Dermis microvascular lymphatic vessel endothelial cell (primary cell): ENCODE measurements around the gene EIF2S2. TPM values are rescaled to one million over a fixed set of nuclear protein-coding genes. Genes with fewer than 3 reads are reported as not detected.
A peak's percentile ranks its signal among the peaks of the same experiment; 100 is the strongest.

Experiments used
- DNase-seq, 2 donors: peaks; one replicate each; pipeline versions ENCODE4 v3.0.0 to v3.0.0-alpha.2; 2010; ENCODE audit warnings: low read depth in 2 of 2
- total RNA-seq: library from RNA; depleted of rRNA; stranded (reverse); fragments of >200 nt; gene quantifications from 2 replicates; pipeline ENCODE4 v1.2.1, GENCODE V29; 2014

Gene EIF2S2
- total RNA-seq, 1 donor from 2014 or later: 61.9 TPM

GRCh38 chr20:34122274-34122980 is 10.4 kb upstream of the EIF2S2 start:
- no peak for DNase-seq

- DNase-seq: no peak
Measured at GRCh38 chr20:34120213-34120612, 8.2 kb upstream of the EIF2S2 start.

- no peak for DNase-seq
Measured at GRCh38 chr20:34115232-34115631, 3.2 kb upstream of the EIF2S2 start.

- no peak for DNase-seq
Measured at GRCh38 chr20:34114809-34115208, 2.8 kb upstream of the EIF2S2 start.

- DNase-seq: peak in 1 of 2 donors; percentile 59
Measured at GRCh38 chr20:34112600-34113101, 608 bp upstream of the EIF2S2 start.

- DNase-seq: peak; percentile 9 to 57
Measured at GRCh38 chr20:34110745-34111641, 1.1 kb downstream of the EIF2S2 start.

GRCh38 chr20:34110025-34110744 is 1.9 kb downstream of the EIF2S2 start:
- no peak for DNase-seq

GRCh38 chr20:34109442-34109841 is 2.6 kb downstream of the EIF2S2 start:
- no peak for DNase-seq

GRCh38 chr20:34108616-34109174 is 3.3 kb downstream of the EIF2S2 start:
- DNase-seq: no peak

GRCh38 chr20:34105978-34106675 is 5.9 kb downstream of the EIF2S2 start:
- DNase-seq: no peak

- DNase-seq: no peak
Measured at GRCh38 chr20:34104059-34104458, 8.0 kb downstream of the EIF2S2 start.

GRCh38 chr20:34102342-34102741 is 9.7 kb downstream of the EIF2S2 start:
- DNase-seq: no peak

- no peak for DNase-seq
Measured at GRCh38 chr20:34100576-34100975, 11.5 kb downstream of the EIF2S2 start.

- DNase-seq: no peak
Measured at GRCh38 chr20:34099675-34100074, 12.4 kb downstream of the EIF2S2 start.

- no peak for DNase-seq
Measured at GRCh38 chr20:34098570-34098969, 13.5 kb downstream of the EIF2S2 start.

- no peak for DNase-seq
Measured at GRCh38 chr20:34096699-34097444, 15.2 kb downstream of the EIF2S2 start.

GRCh38 chr20:34095825-34096224 is 16.2 kb downstream of the EIF2S2 start:
- no peak for DNase-seq

GRCh38 chr20:34093895-34094294 is 18.1 kb downstream of the EIF2S2 start:
- no peak for DNase-seq

GRCh38 chr20:34091637-34092200 is 20.3 kb downstream of the EIF2S2 start:
- DNase-seq: no peak

- no peak for DNase-seq
Measured at GRCh38 chr20:34090645-34091044, 21.4 kb downstream of the EIF2S2 start.
